ENCODE results near the gene WDPCP. TPM values are rescaled to one million over a fixed set of nuclear protein-coding genes. Genes with fewer than 3 reads are reported as not detected.
"Not testable (repeated sequence)": the region's sequence is repeated elsewhere in the genome, so short reads cannot be mapped to it uniquely, and the experiment has no call there.

WDPCP gene
- polyA plus RNA-seq, 4 donors = 1.1 to 4.0 (median 1.5) TPM

GRCh38 chr2:63572001-63572400, 16.3 kb downstream of the WDPCP start:
- Histone ChIP-seq H3K4me3 (ENCODE audit: low read depth in 1 of 3, low read length in 3 of 3) (no peak overlapping the region), H3K9me3 (ENCODE audit: control insufficient read depth in 2 of 2, insufficient read depth in 1 of 2, low read depth in 1 of 2, low read length in 1 of 2) (peaks cover 0 to 11% of the 10 kb centered on the region in 2 donors), H3K4me1 (ENCODE audit: control insufficient read depth in 3 of 3, insufficient read depth in 2 of 3, low read depth in 1 of 3, low read length in 2 of 3) (no peaks in the 10 kb centered on the region), H3K27ac (ENCODE audit: low read depth in 1 of 3, low read length in 2 of 3) (no peak overlapping the region), H3K36me3 (ENCODE audit: control insufficient read depth in 3 of 3, insufficient read depth in 2 of 3, low read depth in 1 of 3, low read length in 3 of 3) (no peaks in the 10 kb centered on the region), H3K27me3 (ENCODE audit: control insufficient read depth in 3 of 3, insufficient read depth in 3 of 3, low read length in 3 of 3) (no peaks in the 10 kb centered on the region)
- FAIRE-seq (no peak), DNase-seq (no peak)
- 87 to 93% (median 93%) methylated on average over 2 of the region's 2 CpGs for WGBS, 3 donors

- H3K4me3 ChIP-seq (ENCODE audit: low read depth in 1 of 3, low read length in 3 of 3) = no peak overlapping the region
- no peaks in the 10 kb centered on the region for H3K36me3 ChIP-seq (ENCODE audit: control insufficient read depth in 3 of 3, insufficient read depth in 2 of 3, low read depth in 1 of 3, low read length in 3 of 3)
- FAIRE-seq (no peak), DNase-seq (no peak)
- H3K4me1 ChIP-seq (ENCODE audit: control insufficient read depth in 3 of 3, insufficient read depth in 2 of 3, low read depth in 1 of 3, low read length in 2 of 3) = no peaks in the 10 kb centered on the region
- WGBS, 3 donors = 74 to 85% (median 74%) methylated on average over 2 of the region's 2 CpGs
- no peaks in the 10 kb centered on the region for H3K27me3 ChIP-seq (ENCODE audit: control insufficient read depth in 3 of 3, insufficient read depth in 3 of 3, low read length in 3 of 3)
- H3K9me3 ChIP-seq (ENCODE audit: control insufficient read depth in 2 of 2, insufficient read depth in 1 of 2, low read depth in 1 of 2, low read length in 1 of 2) = peaks cover 0 to 18% of the 10 kb centered on the region in 2 donors
- no peak overlapping the region for H3K27ac ChIP-seq (ENCODE audit: low read depth in 1 of 3, low read length in 2 of 3)
Observed at GRCh38 chr2:63571291-63571690, 17.0 kb downstream of the WDPCP start.

- FAIRE-seq (no peak), DNase-seq (no peak)
- Histone ChIP-seq H3K27ac (ENCODE audit: low read depth in 1 of 3, low read length in 2 of 3) (no peak overlapping the region), H3K27me3 (ENCODE audit: control insufficient read depth in 3 of 3, insufficient read depth in 3 of 3, low read length in 3 of 3) (no peaks in the 10 kb centered on the region), H3K9me3 (ENCODE audit: control insufficient read depth in 2 of 2, insufficient read depth in 1 of 2, low read depth in 1 of 2, low read length in 1 of 2) (peaks cover 0 to 22% of the 10 kb centered on the region in 2 donors), H3K4me1 (ENCODE audit: control insufficient read depth in 3 of 3, insufficient read depth in 2 of 3, low read depth in 1 of 3, low read length in 2 of 3) (no peaks in the 10 kb centered on the region), H3K4me3 (ENCODE audit: low read depth in 1 of 3, low read length in 3 of 3) (no peak overlapping the region), H3K36me3 (ENCODE audit: control insufficient read depth in 3 of 3, insufficient read depth in 2 of 3, low read depth in 1 of 3, low read length in 3 of 3) (no peaks in the 10 kb centered on the region)
Observed at GRCh38 chr2:63569740-63570139, 18.5 kb downstream of the WDPCP start.

- Histone ChIP-seq H3K27me3 (ENCODE audit: control insufficient read depth in 3 of 3, insufficient read depth in 3 of 3, low read length in 3 of 3) (no peaks in the 10 kb centered on the region), H3K36me3 (ENCODE audit: control insufficient read depth in 3 of 3, insufficient read depth in 2 of 3, low read depth in 1 of 3, low read length in 3 of 3) (no peaks in the 10 kb centered on the region), H3K4me3 (ENCODE audit: low read depth in 1 of 3, low read length in 3 of 3) (no peak overlapping the region), H3K4me1 (ENCODE audit: control insufficient read depth in 3 of 3, insufficient read depth in 2 of 3, low read depth in 1 of 3, low read length in 2 of 3) (no peaks in the 10 kb centered on the region), H3K9me3 (ENCODE audit: control insufficient read depth in 2 of 2, insufficient read depth in 1 of 2, low read depth in 1 of 2, low read length in 1 of 2) (peaks cover 0 to 20% of the 10 kb centered on the region in 2 donors), H3K27ac (ENCODE audit: low read depth in 1 of 3, low read length in 2 of 3) (no peak overlapping the region)
- FAIRE-seq (no peak), DNase-seq (no peak)
Observed at GRCh38 chr2:63562751-63563150, 25.5 kb downstream of the WDPCP start.

GRCh38 chr2:63558922-63559321, 29.4 kb downstream of the WDPCP start:
- H3K4me3 ChIP-seq (ENCODE audit: low read depth in 1 of 3, low read length in 3 of 3); H3K4me1 ChIP-seq (ENCODE audit: control insufficient read depth in 3 of 3, insufficient read depth in 2 of 3, low read depth in 1 of 3, low read length in 2 of 3); H3K36me3 ChIP-seq (ENCODE audit: control insufficient read depth in 3 of 3, insufficient read depth in 2 of 3, low read depth in 1 of 3, low read length in 3 of 3); H3K27ac ChIP-seq (ENCODE audit: low read depth in 1 of 3, low read length in 2 of 3); DNase-seq; FAIRE-seq; H3K27me3 ChIP-seq (ENCODE audit: control insufficient read depth in 3 of 3, insufficient read depth in 3 of 3, low read length in 3 of 3): not testable (repeated sequence)
- H3K9me3 ChIP-seq (ENCODE audit: control insufficient read depth in 2 of 2, insufficient read depth in 1 of 2, low read depth in 1 of 2, low read length in 1 of 2) = peaks cover 0 to 13% of the 10 kb centered on the region in 2 donors
- WGBS, 3 donors = 57 to 82% (median 59%) methylated on average over 3 of the region's 3 CpGs

GRCh38 chr2:63557819-63558218, 30.5 kb downstream of the WDPCP start:
- not testable (repeated sequence) for H3K36me3 ChIP-seq (ENCODE audit: control insufficient read depth in 3 of 3, insufficient read depth in 2 of 3, low read depth in 1 of 3, low read length in 3 of 3); FAIRE-seq; H3K4me3 ChIP-seq (ENCODE audit: low read depth in 1 of 3, low read length in 3 of 3); H3K27me3 ChIP-seq (ENCODE audit: control insufficient read depth in 3 of 3, insufficient read depth in 3 of 3, low read length in 3 of 3); H3K4me1 ChIP-seq (ENCODE audit: control insufficient read depth in 3 of 3, insufficient read depth in 2 of 3, low read depth in 1 of 3, low read length in 2 of 3); DNase-seq; H3K27ac ChIP-seq (ENCODE audit: low read depth in 1 of 3, low read length in 2 of 3)
- peaks cover 0 to 13% of the 10 kb centered on the region in 2 donors for H3K9me3 ChIP-seq (ENCODE audit: control insufficient read depth in 2 of 2, insufficient read depth in 1 of 2, low read depth in 1 of 2, low read length in 1 of 2)

- WGBS, 3 donors = 84 to 86% (median 86%) methylated on average over 3 of the region's 3 CpGs
- no peak overlapping the region for H3K4me3 ChIP-seq (ENCODE audit: low read depth in 1 of 3, low read length in 3 of 3)
- no peak overlapping the region for H3K27ac ChIP-seq (ENCODE audit: low read depth in 1 of 3, low read length in 2 of 3)
- DNase-seq (no peak), FAIRE-seq (no peak)
- no peaks in the 10 kb centered on the region for H3K4me1 ChIP-seq (ENCODE audit: control insufficient read depth in 3 of 3, insufficient read depth in 2 of 3, low read depth in 1 of 3, low read length in 2 of 3)
- H3K36me3 ChIP-seq (ENCODE audit: control insufficient read depth in 3 of 3, insufficient read depth in 2 of 3, low read depth in 1 of 3, low read length in 3 of 3) = peaks cover 0 to 6% (median 0%) of the 10 kb centered on the region in 3 donors
- H3K9me3 ChIP-seq (ENCODE audit: control insufficient read depth in 2 of 2, insufficient read depth in 1 of 2, low read depth in 1 of 2, low read length in 1 of 2) = peaks cover 0 to 11% of the 10 kb centered on the region in 2 donors
- no peaks in the 10 kb centered on the region for H3K27me3 ChIP-seq (ENCODE audit: control insufficient read depth in 3 of 3, insufficient read depth in 3 of 3, low read length in 3 of 3)
Observed at GRCh38 chr2:63555931-63556330, 32.3 kb downstream of the WDPCP start.

GRCh38 chr2:63555299-63555698, 33.0 kb downstream of the WDPCP start:
- peaks cover 0 to 6% (median 0%) of the 10 kb centered on the region in 3 donors for H3K36me3 ChIP-seq (ENCODE audit: control insufficient read depth in 3 of 3, insufficient read depth in 2 of 3, low read depth in 1 of 3, low read length in 3 of 3)
- DNase-seq = no peak
- H3K4me1 ChIP-seq (ENCODE audit: control insufficient read depth in 3 of 3, insufficient read depth in 2 of 3, low read depth in 1 of 3, low read length in 2 of 3) = no peaks in the 10 kb centered on the region
- H3K27me3 ChIP-seq (ENCODE audit: control insufficient read depth in 3 of 3, insufficient read depth in 3 of 3, low read length in 3 of 3) = no peaks in the 10 kb centered on the region
- 95 to 98% (median 97%) methylated on average over 7 of the region's 7 CpGs for WGBS, 3 donors
- H3K4me3 ChIP-seq (ENCODE audit: low read depth in 1 of 3, low read length in 3 of 3) = no peak overlapping the region
- FAIRE-seq = no peak
- H3K27ac ChIP-seq (ENCODE audit: low read depth in 1 of 3, low read length in 2 of 3) = no peak overlapping the region
- peaks cover 0 to 11% of the 10 kb centered on the region in 2 donors for H3K9me3 ChIP-seq (ENCODE audit: control insufficient read depth in 2 of 2, insufficient read depth in 1 of 2, low read depth in 1 of 2, low read length in 1 of 2)

GRCh38 chr2:63553049-63553448, 35.2 kb downstream of the WDPCP start:
- DNase-seq (no peak), FAIRE-seq (no peak)
- H3K9me3 ChIP-seq (ENCODE audit: control insufficient read depth in 2 of 2, insufficient read depth in 1 of 2, low read depth in 1 of 2, low read length in 1 of 2) = peaks cover 0 to 8% of the 10 kb centered on the region in 2 donors
- H3K27me3 ChIP-seq (ENCODE audit: control insufficient read depth in 3 of 3, insufficient read depth in 3 of 3, low read length in 3 of 3) = no peaks in the 10 kb centered on the region
- H3K36me3 ChIP-seq (ENCODE audit: control insufficient read depth in 3 of 3, insufficient read depth in 2 of 3, low read depth in 1 of 3, low read length in 3 of 3) = peaks cover 0 to 6% (median 0%) of the 10 kb centered on the region in 3 donors
- H3K4me3 ChIP-seq (ENCODE audit: low read depth in 1 of 3, low read length in 3 of 3) = no peak overlapping the region
- H3K27ac ChIP-seq (ENCODE audit: low read depth in 1 of 3, low read length in 2 of 3) = no peak overlapping the region
- no peaks in the 10 kb centered on the region for H3K4me1 ChIP-seq (ENCODE audit: control insufficient read depth in 3 of 3, insufficient read depth in 2 of 3, low read depth in 1 of 3, low read length in 2 of 3)
- WGBS, 3 donors = 80 to 84% (median 83%) methylated on average over 4 of the region's 4 CpGs
